HepG2 (cell line): ENCODE data around the gene RAP1A. TPM values are rescaled to one million over a fixed set of nuclear protein-coding genes. Genes with fewer than 3 reads are reported as not detected.
A peak's percentile ranks its signal among the peaks of the same experiment; 100 is the strongest.

Experiments
- AKAP8 ChIP-seq: sonication (generic); formaldehyde crosslinking; IDR thresholded peaks from 2 replicates; pipeline ENCODE4 v1.5.1; 2020; ENCODE audit warnings: mild to moderate bottlenecking, missing genetic modification reagents
- ETV5 ChIP-seq: IDR thresholded peaks from 2 replicates; pipeline ENCODE4 v1.6.1; 2018; ENCODE audit warnings: missing biosample characterization, missing genetic modification reagents, inconsistent platforms, borderline replicate concordance
- HOMEZ ChIP-seq: IDR thresholded peaks from 2 replicates; pipeline ENCODE4 v1.6.1; 2016; ENCODE audit warnings: low read depth
- KAT8 ChIP-seq: IDR thresholded peaks from 2 replicates; pipeline ENCODE4 v1.6.1; 2016; ENCODE audit warnings: missing genetic modification reagents, missing compliant biosample characterization
- KLF15 ChIP-seq: sonication (generic); formaldehyde crosslinking; IDR thresholded peaks from 2 replicates; pipeline ENCODE4 v1.8.1; 2023; ENCODE audit warnings: borderline replicate concordance, mild to moderate bottlenecking, inconsistent platforms, missing genetic modification reagents, mixed read lengths
- LBX2 ChIP-seq: sonication (generic); formaldehyde crosslinking; IDR thresholded peaks from 2 replicates; pipeline ENCODE4 v1.5.0; 2020; ENCODE audit warnings: missing genetic modification reagents, mild to moderate bottlenecking, borderline replicate concordance
- REST ChIP-seq, 2 experiments: IDR thresholded peaks; 2 replicates each; pipeline ENCODE4 v1.6.1; 2011 to 2012; ENCODE audit warnings: low read length in 2 of 2, borderline replicate concordance in 1 of 2, low read depth in 1 of 2, mild to moderate bottlenecking in 1 of 2, moderate library complexity in 1 of 2
- RNF2 ChIP-seq: fragments of 450-650 bp; conservative IDR thresholded peaks from 2 replicates; pipeline ENCODE4 v1.6.1; 2016; ENCODE audit warnings: low read depth
- STAG1 ChIP-seq: sonication (generic); formaldehyde crosslinking; IDR thresholded peaks from 2 replicates; pipeline ENCODE4 v1.4.0; 2020; ENCODE audit warnings: missing genetic modification reagents
- TAF15 ChIP-seq: fragments of 200-400 bp; formaldehyde crosslinking; IDR thresholded peaks from one replicate; pipeline ENCODE4 v1.6.1; 2018; ENCODE audit warnings: mild to moderate bottlenecking, low read depth, low read length; ENCODE audit not compliant: poor library complexity, severe bottlenecking
- TOE1 ChIP-seq: sonication (generic); formaldehyde crosslinking; IDR thresholded peaks from 2 replicates; pipeline ENCODE4 v1.4.0; 2020; ENCODE audit warnings: mild to moderate bottlenecking, missing genetic modification reagents
- ZNF224 ChIP-seq: sonication (generic); formaldehyde crosslinking; IDR thresholded peaks from 2 replicates; pipeline ENCODE4 v1.5.0; 2020; ENCODE audit warnings: mild to moderate bottlenecking, missing genetic modification reagents
- ZNF234 ChIP-seq: sonication (generic); formaldehyde crosslinking; conservative IDR thresholded peaks from 2 replicates; pipeline ENCODE4 v1.5.1; 2020; ENCODE audit warnings: mild to moderate bottlenecking, missing genetic modification reagents
- ZNF558 ChIP-seq: sonication (generic); formaldehyde crosslinking; IDR thresholded peaks from 2 replicates; pipeline ENCODE4 v1.9.0; 2022; ENCODE audit warnings: mild to moderate bottlenecking, missing genetic modification reagents, borderline replicate concordance
- ZNF574 ChIP-seq: sonication (generic); formaldehyde crosslinking; IDR thresholded peaks from 2 replicates; pipeline ENCODE4 v1.4.0; 2020; ENCODE audit warnings: missing genetic modification reagents
- ZNF660 ChIP-seq: sonication (generic); formaldehyde crosslinking; IDR thresholded peaks from 2 replicates; pipeline ENCODE4 v1.5.1; 2020; ENCODE audit warnings: mild to moderate bottlenecking, low read depth, missing genetic modification reagents, borderline replicate concordance
- ZSCAN29 ChIP-seq: sonication (generic); formaldehyde crosslinking; conservative IDR thresholded peaks from 2 replicates; pipeline ENCODE4 v1.4.0; 2020; ENCODE audit warnings: mild to moderate bottlenecking, missing genetic modification reagents
- polyA plus RNA-seq, 8 experiments: library from polyadenylated mRNA; depleted of rRNA in 3 of 8; stranded (reverse) in 7 of 8; unstranded in 1 of 8; fragments of >200 nt; fragmentation: Illumina TruSeq in 4 of 8; extraction: Trizol in 4 of 8; gene quantifications; 2 replicates each; pipeline versions ENCODE4 v1.2.1 to v1.2.3, GENCODE V29; 2011 to 2016; ENCODE audit warnings: low read depth in 4 of 8, missing spikeins in 1 of 8, mixed read lengths in 1 of 8; ENCODE audit not compliant: insufficient read depth in 1 of 8
- total RNA-seq, 5 experiments: library from RNA; depleted of rRNA; stranded (reverse); fragments of >200 nt; fragmentation: Illumina TruSeq; extraction: Trizol; gene quantifications; 2 replicates each; pipeline ENCODE4 v1.2.3, GENCODE V29; 2016; ENCODE audit warnings: low read depth in 1 of 5
- TF ChIP-seq, protein P1 (sequence below): sonication (generic); formaldehyde crosslinking; IDR thresholded peaks from 2 replicates; pipeline ENCODE4 v1.4.0; 2020; ENCODE audit warnings: missing genetic modification reagents

Gene RAP1A
- total and polyA plus RNA-seq, 2 of the 13 experiments (the other 11 are each of a cell fraction or from before 2014, with no cell fraction given), result 19.0 to 20.7 TPM

DNA sequence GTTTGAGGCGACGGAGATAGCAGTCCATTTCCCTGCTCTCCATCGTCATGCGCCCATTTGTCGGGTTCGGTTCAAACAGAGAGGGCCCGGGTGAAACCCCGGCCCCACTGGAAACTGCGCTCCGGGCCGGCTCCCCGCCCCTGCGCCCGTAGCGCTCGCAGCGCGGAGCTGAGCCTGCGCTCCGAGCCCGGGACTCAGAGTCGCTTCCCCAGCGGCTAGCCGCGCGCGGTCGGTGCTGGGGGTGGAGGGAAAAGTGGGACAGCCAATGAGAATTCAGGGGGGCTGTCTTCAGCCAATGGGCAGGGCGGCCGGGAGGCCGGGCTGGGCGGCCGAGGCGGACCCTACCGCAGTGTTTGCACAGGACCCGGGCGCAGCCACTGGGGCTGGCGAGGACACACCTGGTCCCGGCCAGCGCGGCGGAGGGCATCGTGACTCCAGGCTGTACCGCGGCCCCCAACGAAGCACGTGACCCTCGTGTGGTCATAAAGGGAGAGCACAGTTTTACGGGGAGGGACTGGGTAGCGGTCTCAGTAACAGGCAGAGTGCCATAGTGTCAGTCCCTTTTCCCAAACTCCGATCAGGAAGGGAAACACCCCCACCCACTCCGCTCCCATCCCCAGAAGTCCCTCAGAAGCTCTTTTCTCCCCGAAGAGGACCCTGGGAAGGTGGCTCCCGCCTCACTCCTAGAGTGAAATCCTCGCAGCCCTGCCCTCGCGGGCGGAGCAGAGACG lies 119.8 kb downstream of the RAP1A start, which contains the start of gene INKA2 (continued):
- TF ChIP-seq REST (IDR thresholded peaks at IDR 0.05; ENCODE audit: borderline replicate concordance in 1 of 2, low read depth in 1 of 2, low read length in 2 of 2) (peak in 1 of 2 experiments; percentile 16; a peak in 1 of 4 replicates), ZNF234 (CRISPR knock-in tag) (no peak), LBX2 (CRISPR knock-in tag) (no peak), STAG1 (CRISPR knock-in tag) (no peak), RNF2 (peak; percentile 92), TOE1 (CRISPR knock-in tag) (no peak), ZSCAN29 (CRISPR knock-in tag) (no peak), ZNF558 (CRISPR knock-in tag) (no peak; the same call in 1 of the 2 replicates), ZNF224 (no peak; the same call in 1 of the 2 replicates), HOMEZ (CRISPR knock-in tag) (no peak), KAT8 (peak; percentile 42; the same call in 1 of the 2 replicates), ETV5 (CRISPR knock-in tag) (0 out of 2 replicates have a peak, but pooled peaks have one; percentile 5), ZNF660 (CRISPR knock-in tag) (no peak), ZNF574 (no peak; the same call in 1 of the 2 replicates), TAF15 (no peak), AKAP8 (CRISPR knock-in tag) (peak; percentile 78), KLF15 (peak; percentile 86)
- TF ChIP-seq, protein P1, sequence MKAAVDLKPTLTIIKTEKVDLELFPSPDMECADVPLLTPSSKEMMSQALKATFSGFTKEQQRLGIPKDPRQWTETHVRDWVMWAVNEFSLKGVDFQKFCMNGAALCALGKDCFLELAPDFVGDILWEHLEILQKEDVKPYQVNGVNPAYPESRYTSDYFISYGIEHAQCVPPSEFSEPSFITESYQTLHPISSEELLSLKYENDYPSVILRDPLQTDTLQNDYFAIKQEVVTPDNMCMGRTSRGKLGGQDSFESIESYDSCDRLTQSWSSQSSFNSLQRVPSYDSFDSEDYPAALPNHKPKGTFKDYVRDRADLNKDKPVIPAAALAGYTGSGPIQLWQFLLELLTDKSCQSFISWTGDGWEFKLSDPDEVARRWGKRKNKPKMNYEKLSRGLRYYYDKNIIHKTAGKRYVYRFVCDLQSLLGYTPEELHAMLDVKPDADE (CRISPR knock-in tag), result no peak
